Activated T-helper 1 cell treated with anti-CD3 and anti-CD28 coated beads, Interleukin-12 subunit alpha, Interleukin-12 subunit beta, Interleukin-2, Interleukin-4 antibody, amounts not matched to agents 30 ng/mL and 10 ng/mL and 1 ng/mL, durations not matched to agents 14 hours and 24 hours and 36 hours (primary cell): ENCODE measurements around the gene SLA2. TPM values are rescaled to one million over a fixed set of nuclear protein-coding genes. Genes with fewer than 3 reads are reported as not detected.

Experiments used
- DNase-seq: peaks from one replicate; pipeline ENCODE4 v3.0.0; 2021; ENCODE audit warnings: low spot score
- H3K27ac Mint-ChIP-seq: one replicate; pipeline ENCODE4 v1.8.0; 2021; ENCODE audit warnings: mild to moderate bottlenecking, mixed read lengths
- H3K27me3 Mint-ChIP-seq: one replicate; pipeline ENCODE4 v1.8.0; 2022; ENCODE audit warnings: mild to moderate bottlenecking, moderate library complexity, mixed read lengths; ENCODE audit not compliant: insufficient read depth
- H3K36me3 Mint-ChIP-seq: one replicate; pipeline ENCODE4 v1.8.0; 2021; ENCODE audit warnings: low read depth, mixed read lengths
- H3K4me1 Mint-ChIP-seq: one replicate; pipeline ENCODE4 v1.8.0; 2021; ENCODE audit warnings: low read depth, mixed read lengths
- H3K4me3 Mint-ChIP-seq: one replicate; pipeline ENCODE4 v1.8.0; 2021; ENCODE audit warnings: mild to moderate bottlenecking, moderate library complexity, mixed read lengths
- H3K9me3 Mint-ChIP-seq: one replicate; pipeline ENCODE4 v1.8.0; 2021; ENCODE audit warnings: mixed read lengths
- intact Hi-C: fragments of 100-400 bp; cut with micrococcal nuclease; formaldehyde crosslinking; loops from one replicate; pipeline ENCODE4 v1.15.1; 2024
- total RNA-seq: library from RNA; stranded (reverse); gene quantifications from 2 replicates; pipeline ENCODE4 v1.2.3, GENCODE V29; 2022

Gene SLA2
- total RNA-seq, 1 donor from 2014 or later, result 64.0 TPM

- intact Hi-C loops, result no loop called here
- Mint-ChIP-seq H3K27me3 (no peaks in the 10 kb centered on the region), H3K36me3 (no peaks in the 10 kb centered on the region), H3K27ac (no peak overlapping the region), H3K4me1 (no peaks in the 10 kb centered on the region), H3K9me3 (peaks cover 9% of the 10 kb centered on the region), H3K4me3 (no peak overlapping the region)
- DNase-seq, result no peak
These were observed 83.3 kb downstream of the SLA2 start for GRCh38 chr20:36562724-36563123.

Other genes starting within 250 kb of the SLA2 start
- 0.26 TPM in 1 of 2 replicates, not detected in the other for gene MYL9, start 104.7 kb downstream of the SLA2 start, total RNA-seq
- 50.9 and 55.4 TPM in 2 replicates for gene TGIF2, start 72.6 kb downstream of the SLA2 start, total RNA-seq
- gene RAB5IF, start 40.4 kb downstream of the SLA2 start, total RNA-seq, result 112 and 119 TPM in 2 replicates
- gene NDRG3, start 99.9 kb upstream of the SLA2 start, total RNA-seq, result 21.3 and 21.9 TPM in 2 replicates
- 23.2 and 29.0 TPM in 2 replicates for gene DSN1, start 127.6 kb upstream of the SLA2 start, total RNA-seq
- gene TLDC2, start 229.9 kb upstream of the SLA2 start, total RNA-seq, result not detected in 2 replicates